SU-DHL-6 (cell line): Measurements from ENCODE around the gene SLC25A10.

Experiments
- H2AFZ ChIP-seq: fragments of 200-600 bp; sonication (generic); 2 replicates; pipeline ENCODE4 v1.6.1; 2014; ENCODE audit warnings: low read depth, mild to moderate bottlenecking, moderate library complexity, mixed read lengths, antibody characterized with exemption, low read length; ENCODE audit not compliant: severe bottlenecking
- H3F3A ChIP-seq: fragments of 200-600 bp; shearing (Covaris generic); 2 replicates; pipeline ENCODE4 v1.6.0; 2016; ENCODE audit warnings: antibody characterized with exemption, mild to moderate bottlenecking; ENCODE audit not compliant: insufficient read depth
- H3K27ac ChIP-seq: fragments of 200-600 bp; sonication (generic); 2 replicates; pipeline ENCODE4 v1.5.1; 2016; ENCODE audit warnings: low read depth, mild to moderate bottlenecking, low read length, moderate library complexity, mixed read lengths
- H3K27me3 ChIP-seq: fragments of 200-600 bp; sonication (generic), shearing (Covaris generic); 2 replicates; pipeline ENCODE4 v1.6.0; 2014; ENCODE audit warnings: mild to moderate bottlenecking, low read length
- H3K36me3 ChIP-seq: fragments of 200-600 bp; sonication (generic); 2 replicates; pipeline ENCODE4 v1.6.1; 2014; ENCODE audit warnings: mild to moderate bottlenecking, low read length, mixed read lengths
- H3K4me2 ChIP-seq: fragments of 300-600, 200-600 bp; shearing (Covaris generic), sonication (generic); 2 replicates; pipeline ENCODE4 v1.6.0; 2014; ENCODE audit warnings: low read length, low read depth, mild to moderate bottlenecking; ENCODE audit not compliant: poor library complexity, severe bottlenecking
- H3K4me3 ChIP-seq: fragments of 200-600 bp; sonication (generic); 2 replicates; pipeline ENCODE4 v1.5.1; 2014; ENCODE audit warnings: antibody characterized with exemption, low read length, mild to moderate bottlenecking, mixed read lengths; ENCODE audit not compliant: insufficient read depth, poor library complexity, severe bottlenecking
- H3K79me2 ChIP-seq: fragments of 200-600 bp; sonication (generic); 2 replicates; pipeline ENCODE4 v1.6.1; 2014; ENCODE audit warnings: mild to moderate bottlenecking, low read length, moderate library complexity; ENCODE audit not compliant: insufficient read depth
- H3K9ac ChIP-seq: fragments of 200-600 bp; sonication (generic); 2 replicates; pipeline ENCODE4 v1.7.0; 2014; ENCODE audit warnings: mild to moderate bottlenecking, low read length
- H3K9me2 ChIP-seq: fragments of 200-600 bp; sonication (generic); replicated peaks from 2 replicates; pipeline ENCODE4 v1.6.1; 2014; ENCODE audit warnings: low read length; ENCODE audit not compliant: insufficient read depth
- H3K9me3 ChIP-seq: fragments of 200-600 bp; sonication (generic); 2 replicates; pipeline ENCODE4 v1.6.1; 2014; ENCODE audit warnings: low read length, mixed read lengths; ENCODE audit not compliant: insufficient read depth
- H4K20me1 ChIP-seq: fragments of 200-600 bp; sonication (generic); 2 replicates; pipeline ENCODE4 v1.6.1; 2014; ENCODE audit warnings: low read depth, mild to moderate bottlenecking, antibody characterized with exemption, low read length, moderate library complexity, mixed read lengths
- CTCF ChIP-seq: fragments of 200-600 bp; sonication (generic); IDR thresholded peaks from one replicate; pipeline ENCODE4 v1.5.1; 2017; ENCODE audit warnings: antibody characterized with exemption, mild to moderate bottlenecking, low read length, moderate library complexity; ENCODE audit not compliant: insufficient read depth, poor library complexity, severe bottlenecking
- EZH2phosphoT487 ChIP-seq: fragments of 200-600 bp; sonication (generic), shearing (Covaris generic); conservative IDR thresholded peaks from 2 replicates; pipeline ENCODE4 v1.6.1; 2018; ENCODE audit warnings: mild to moderate bottlenecking, antibody characterized with exemption, low read length, moderate library complexity, mixed read lengths

The SLC25A10 gene

GRCh38 chr17:81725439-81725838 is 13.4 kb downstream of the SLC25A10 start:
- no peaks in the 10 kb centered on the region for H3K27me3 ChIP-seq
- H3K9ac ChIP-seq = no peak overlapping the region
- H3K9me3 ChIP-seq = no peaks in the 10 kb centered on the region
- no peaks in the 10 kb centered on the region for H3K36me3 ChIP-seq
- H3K27ac ChIP-seq = no peak overlapping the region
- no peaks in the 10 kb centered on the region for H4K20me1 ChIP-seq
- no peaks in the 10 kb centered on the region for H3F3A ChIP-seq
- no peak overlapping the region for H3K4me3 ChIP-seq
- H3K79me2 ChIP-seq = no peaks in the 10 kb centered on the region
- TF ChIP-seq CTCF = no peak
- no peak for TF ChIP-seq EZH2phosphoT487
- no peak overlapping the region for H2AFZ ChIP-seq
- H3K9me2 ChIP-seq = no peaks in the 10 kb centered on the region
- H3K4me2 ChIP-seq = no peak overlapping the region

GRCh38 chr17:81726004-81726403 is 13.9 kb downstream of the SLC25A10 start:
- no peaks in the 10 kb centered on the region for H3K27me3 ChIP-seq
- no peak overlapping the region for H2AFZ ChIP-seq
- no peaks in the 10 kb centered on the region for H3K79me2 ChIP-seq
- H3K27ac ChIP-seq = no peak overlapping the region
- H3F3A ChIP-seq = no peaks in the 10 kb centered on the region
- no peak overlapping the region for H3K9ac ChIP-seq
- H3K4me2 ChIP-seq = no peak overlapping the region
- H3K36me3 ChIP-seq = no peaks in the 10 kb centered on the region
- no peaks in the 10 kb centered on the region for H4K20me1 ChIP-seq
- H3K9me2 ChIP-seq = no peaks in the 10 kb centered on the region
- H3K9me3 ChIP-seq = no peaks in the 10 kb centered on the region
- TF ChIP-seq EZH2phosphoT487 (no peak), CTCF (no peak)
- H3K4me3 ChIP-seq = no peak overlapping the region

- Histone ChIP-seq H3K4me2 (no peak overlapping the region), H3K9me3 (no peaks in the 10 kb centered on the region), H2AFZ (no peak overlapping the region), H3K79me2 (no peaks in the 10 kb centered on the region), H3K9ac (no peak overlapping the region), H4K20me1 (no peaks in the 10 kb centered on the region), H3K27ac (no peak overlapping the region), H3F3A (no peaks in the 10 kb centered on the region), H3K9me2 (no peaks in the 10 kb centered on the region), H3K4me3 (no peak overlapping the region), H3K36me3 (no peaks in the 10 kb centered on the region), H3K27me3 (no peaks in the 10 kb centered on the region)
- TF ChIP-seq CTCF (no peak), EZH2phosphoT487 (no peak)
Measured at GRCh38 chr17:81727324-81728031, 15.4 kb downstream of the SLC25A10 start.
